ENCODE results near the gene SRCAP.

Gene SRCAP

GRCh38 chr16:30773826-30774225 lies 74.9 kb downstream of the SRCAP start:
- peaks cover 36% of the 10 kb centered on the region for H3K36me3 ChIP-seq (ENCODE audit: low read depth)
- no peak overlapping the region for H3K27ac ChIP-seq (ENCODE audit: poor library complexity, severe bottlenecking)
- no peak overlapping the region for H3K4me3 ChIP-seq (ENCODE audit: severe bottlenecking)

GRCh38 chr16:30774367-30775130 lies 75.6 kb downstream of the SRCAP start:
- Histone ChIP-seq H3K9me3 (ENCODE audit: severe bottlenecking) (no peaks in the 10 kb centered on the region), H3K36me3 (ENCODE audit: low read depth) (peaks cover 29% of the 10 kb centered on the region), H3K4me3 (ENCODE audit: severe bottlenecking) (no peak overlapping the region), H3K4me1 (ENCODE audit: insufficient read depth, poor library complexity, severe bottlenecking) (peaks cover 5% of the 10 kb centered on the region), H3K27me3 (ENCODE audit: insufficient read depth, poor library complexity, severe bottlenecking) (no peaks in the 10 kb centered on the region), H3K27ac (ENCODE audit: poor library complexity, severe bottlenecking) (peak overlapping the region; percentile 81)
- TF ChIP-seq CTCF (IDR thresholded peaks at IDR 0.05; ENCODE audit: poor library complexity, severe bottlenecking): no peak
- ATAC-seq (ENCODE audit: low read depth): peak; percentile 3; the same call in 2 of the 3 replicates
- no peak for DNase-seq (ENCODE audit: low spot score)

More at GRCh38 chr16:30773826-30774225, 74.9 kb downstream of the SRCAP start:
- H3K9me3 ChIP-seq (ENCODE audit: severe bottlenecking): no peaks in the 10 kb centered on the region
- peak; percentile 51 for DNase-seq (ENCODE audit: low spot score)
- H3K4me1 ChIP-seq (ENCODE audit: insufficient read depth, poor library complexity, severe bottlenecking): peaks cover 5% of the 10 kb centered on the region
- no peak for TF ChIP-seq CTCF (IDR thresholded peaks at IDR 0.05; ENCODE audit: poor library complexity, severe bottlenecking)
- no peaks in the 10 kb centered on the region for H3K27me3 ChIP-seq (ENCODE audit: insufficient read depth, poor library complexity, severe bottlenecking)
- no peak for ATAC-seq (ENCODE audit: low read depth)

GRCh38 chr16:30775131-30775391 lies 76.1 kb downstream of the SRCAP start:
- H3K4me3 ChIP-seq (ENCODE audit: severe bottlenecking): peak overlapping the region; percentile 50
- no peaks in the 10 kb centered on the region for H3K27me3 ChIP-seq (ENCODE audit: insufficient read depth, poor library complexity, severe bottlenecking)
- TF ChIP-seq CTCF (IDR thresholded peaks at IDR 0.05; ENCODE audit: poor library complexity, severe bottlenecking): no peak
- ATAC-seq (ENCODE audit: low read depth): no peak
- H3K4me1 ChIP-seq (ENCODE audit: insufficient read depth, poor library complexity, severe bottlenecking): peaks cover 5% of the 10 kb centered on the region
- no peak for DNase-seq (ENCODE audit: low spot score)
- peaks cover 24% of the 10 kb centered on the region for H3K36me3 ChIP-seq (ENCODE audit: low read depth)
- peak overlapping the region; percentile 81 for H3K27ac ChIP-seq (ENCODE audit: poor library complexity, severe bottlenecking)
- H3K9me3 ChIP-seq (ENCODE audit: severe bottlenecking): no peaks in the 10 kb centered on the region

- Histone ChIP-seq H3K4me1 (ENCODE audit: insufficient read depth, poor library complexity, severe bottlenecking) (peaks cover 5% of the 10 kb centered on the region), H3K4me3 (ENCODE audit: severe bottlenecking) (peak overlapping the region; percentile 50), H3K27me3 (ENCODE audit: insufficient read depth, poor library complexity, severe bottlenecking) (no peaks in the 10 kb centered on the region), H3K27ac (ENCODE audit: poor library complexity, severe bottlenecking) (peak overlapping the region; percentile 81), H3K9me3 (ENCODE audit: severe bottlenecking) (no peaks in the 10 kb centered on the region), H3K36me3 (ENCODE audit: low read depth) (peaks cover 18% of the 10 kb centered on the region)
- ATAC-seq (ENCODE audit: low read depth) (peak; percentile 83), DNase-seq (ENCODE audit: low spot score) (peak; percentile 83)
- TF ChIP-seq CTCF (IDR thresholded peaks at IDR 0.05; ENCODE audit: poor library complexity, severe bottlenecking): no peak
Observed at GRCh38 chr16:30775392-30776188, 76.6 kb downstream of the SRCAP start.
